MM.1S (cell line): ENCODE results near the gene ROPN1L.
"Not testable (repeated sequence)": the region's sequence is repeated elsewhere in the genome, so short reads cannot be mapped to it uniquely, and the experiment has no call there.

Experiments
- DNase-seq: peaks from one replicate; pipeline ENCODE4 v3.0.0-alpha.2; 2015
- H2AFZ ChIP-seq: fragments of 300-600 bp; sonication (generic); 2 replicates; pipeline ENCODE4 v1.6.0; 2016; ENCODE audit warnings: antibody characterized with exemption, low read length
- H3F3A ChIP-seq: fragments of 300-600 bp; sonication (generic); 2 replicates; pipeline ENCODE4 v1.6.1; 2016; ENCODE audit warnings: mild to moderate bottlenecking, antibody characterized with exemption, low read length, moderate library complexity, mixed read lengths; ENCODE audit not compliant: insufficient read depth
- H3K27ac ChIP-seq: fragments of 300-600 bp; sonication (generic); 2 replicates; pipeline ENCODE4 v1.5.1; 2016; ENCODE audit warnings: mild to moderate bottlenecking, low read length
- H3K27me3 ChIP-seq: fragments of 300-600 bp; sonication (generic); replicated peaks from 2 replicates; pipeline ENCODE4 v1.6.0; 2016; ENCODE audit warnings: low read length; ENCODE audit not compliant: insufficient read depth
- H3K36me3 ChIP-seq: fragments of 300-600 bp; sonication (generic); replicated peaks from 2 replicates; pipeline ENCODE4 v1.6.1; 2016; ENCODE audit warnings: mild to moderate bottlenecking, low read length, mixed read lengths; ENCODE audit not compliant: insufficient read depth
- H3K4me1 ChIP-seq: fragments of 300-600 bp; sonication (generic); 2 replicates; pipeline ENCODE4 v1.6.1; 2016; ENCODE audit warnings: low read length, mixed read lengths
- H3K4me2 ChIP-seq: fragments of 300-600 bp; sonication (generic); 2 replicates; pipeline ENCODE4 v1.6.0; 2016; ENCODE audit warnings: low read depth, low read length
- H3K4me3 ChIP-seq: fragments of 300-600 bp; sonication (generic); 2 replicates; pipeline ENCODE4 v1.5.1; 2016; ENCODE audit warnings: low read length, mixed read lengths
- H3K79me2 ChIP-seq: fragments of 300-600 bp; sonication (generic); 2 replicates; pipeline ENCODE4 v1.6.1; 2016; ENCODE audit warnings: mixed run types, low read length, mixed read lengths
- H3K9ac ChIP-seq: fragments of 300-600 bp; sonication (generic); 2 replicates; pipeline ENCODE4 v1.6.1; 2016; ENCODE audit warnings: low read length, mixed read lengths
- H3K9me2 ChIP-seq: fragments of 300-600 bp; sonication (generic); replicated peaks from 2 replicates; pipeline ENCODE4 v1.6.1; 2016; ENCODE audit warnings: mild to moderate bottlenecking, low read length, mixed read lengths; ENCODE audit not compliant: insufficient read depth
- H3K9me3 ChIP-seq: fragments of 300-600 bp; sonication (generic); replicated peaks from 2 replicates; pipeline ENCODE4 v1.6.1; 2016; ENCODE audit warnings: mild to moderate bottlenecking, low read length, mixed read lengths; ENCODE audit not compliant: insufficient read depth
- H4K20me1 ChIP-seq: fragments of 300-600 bp; sonication (generic); 2 replicates; pipeline ENCODE4 v1.6.1; 2016; ENCODE audit warnings: mild to moderate bottlenecking, low read length, moderate library complexity, mixed read lengths; ENCODE audit not compliant: insufficient read depth
- CTCF ChIP-seq: fragments of 300-600 bp; sonication (generic); IDR thresholded peaks from 2 replicates; pipeline ENCODE4 v1.5.1; 2016; ENCODE audit warnings: antibody characterized with exemption, low read length, mixed read lengths
- EZH2 ChIP-seq: fragments of 300-600 bp; sonication (generic); optimal IDR thresholded peaks from 2 replicates; pipeline ENCODE3; 2017; ENCODE audit warnings: low read depth, mild to moderate bottlenecking, antibody characterized with exemption, low read length, mixed read lengths
- EZH2phosphoT487 ChIP-seq: fragments of 300-600 bp; sonication (generic); IDR thresholded peaks from 2 replicates; pipeline ENCODE4 v1.6.1; 2018; ENCODE audit warnings: antibody characterized with exemption, low read length

ROPN1L gene

GRCh38 chr5:10491673-10492026, 50.0 kb downstream of the ROPN1L start:
- no peak overlapping the region for H3K9ac ChIP-seq
- no peaks in the 10 kb centered on the region for H3K79me2 ChIP-seq
- no peak overlapping the region for H2AFZ ChIP-seq
- H3K4me1 ChIP-seq = peaks cover 40% of the 10 kb centered on the region
- H3K4me3 ChIP-seq = no peak overlapping the region
- TF ChIP-seq CTCF (no peak), EZH2 (no peak), EZH2phosphoT487 (no peak)
- no peak overlapping the region for H3K4me2 ChIP-seq
- H3K9me2 ChIP-seq = no peaks in the 10 kb centered on the region
- H3K9me3 ChIP-seq = no peaks in the 10 kb centered on the region
- no peaks in the 10 kb centered on the region for H3K27me3 ChIP-seq
- H3K36me3 ChIP-seq = no peaks in the 10 kb centered on the region
- DNase-seq = no peak
- H3K27ac ChIP-seq = no peak overlapping the region
- no peaks in the 10 kb centered on the region for H4K20me1 ChIP-seq
- H3F3A ChIP-seq = no peaks in the 10 kb centered on the region; the same call in 1 of the 2 replicates

DNA sequence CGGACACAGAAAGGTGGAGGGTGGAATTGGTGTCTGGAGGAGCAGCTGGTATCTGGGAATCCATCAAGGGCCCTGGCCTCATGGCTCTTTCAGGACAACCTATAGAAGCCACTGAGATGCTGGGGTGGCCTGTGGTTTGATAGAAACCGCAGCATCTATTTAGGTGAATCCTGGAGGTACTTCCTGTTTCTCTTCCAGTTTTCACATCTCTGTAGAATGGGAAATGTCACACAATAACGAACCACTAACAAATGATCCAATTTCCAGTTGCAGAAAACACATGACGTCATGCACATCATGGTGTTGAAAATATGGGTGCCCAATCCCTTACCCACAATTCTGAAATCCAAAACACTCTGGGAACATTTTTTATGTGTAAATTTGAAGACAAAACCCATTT, 52.2 kb downstream of the ROPN1L start:
- H3K9me3 ChIP-seq = no peaks in the 10 kb centered on the region
- no peak overlapping the region for H3K9ac ChIP-seq
- H3K27me3 ChIP-seq = no peaks in the 10 kb centered on the region
- DNase-seq = peak; percentile 44
- H3K36me3 ChIP-seq = no peaks in the 10 kb centered on the region
- H3K4me2 ChIP-seq = peak overlapping the region; percentile 40; the same call in 1 of the 2 replicates
- H3K9me2 ChIP-seq = no peaks in the 10 kb centered on the region
- no peaks in the 10 kb centered on the region for H4K20me1 ChIP-seq
- no peak overlapping the region for H2AFZ ChIP-seq
- no peak overlapping the region for H3K27ac ChIP-seq
- TF ChIP-seq EZH2phosphoT487 (no peak), EZH2 (no peak), CTCF (no peak)
- H3F3A ChIP-seq = no peaks in the 10 kb centered on the region; the same call in 1 of the 2 replicates
- H3K4me1 ChIP-seq = peaks cover 38% of the 10 kb centered on the region
- H3K4me3 ChIP-seq = no peak overlapping the region
- no peaks in the 10 kb centered on the region for H3K79me2 ChIP-seq

DNA sequence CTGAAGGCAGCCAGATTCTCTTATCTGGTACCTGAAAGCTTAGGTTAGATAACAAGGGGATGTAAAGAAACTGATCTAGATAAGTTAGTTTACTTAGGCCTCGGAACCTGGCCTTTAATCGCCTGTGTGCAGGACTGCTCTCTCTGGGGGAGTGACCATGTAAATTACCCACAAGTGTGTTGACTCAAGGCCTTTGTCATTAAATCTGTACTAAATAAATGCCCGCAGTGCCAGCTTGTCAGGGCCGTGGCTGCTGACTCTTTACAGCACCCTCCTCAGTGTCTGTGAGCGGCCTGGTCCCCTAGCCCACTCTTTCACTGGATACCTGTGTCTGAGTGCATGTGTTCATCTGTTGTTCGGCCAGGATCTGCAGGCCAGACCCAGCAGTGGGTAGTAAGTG, 52.8 kb downstream of the ROPN1L start:
- H3K4me1 ChIP-seq = peaks cover 32% of the 10 kb centered on the region
- H3F3A ChIP-seq, H3K9me2 ChIP-seq, H3K4me2 ChIP-seq, H3K4me3 ChIP-seq, H2AFZ ChIP-seq, H4K20me1 ChIP-seq, H3K79me2 ChIP-seq, H3K9me3 ChIP-seq, H3K27ac ChIP-seq, H3K27me3 ChIP-seq, DNase-seq, H3K36me3 ChIP-seq, H3K9ac ChIP-seq: not testable (repeated sequence)

- Histone ChIP-seq H3K27me3 (no peaks in the 10 kb centered on the region), H3K79me2 (no peaks in the 10 kb centered on the region), H3K4me2 (no peak overlapping the region), H3K36me3 (no peaks in the 10 kb centered on the region), H3K27ac (no peak overlapping the region), H3K9me2 (no peaks in the 10 kb centered on the region), H3F3A (no peaks in the 10 kb centered on the region), H3K9me3 (no peaks in the 10 kb centered on the region), H4K20me1 (no peaks in the 10 kb centered on the region), H3K9ac (no peak overlapping the region), H3K4me3 (no peak overlapping the region), H3K4me1 (peaks cover 19% of the 10 kb centered on the region), H2AFZ (no peak overlapping the region)
- DNase-seq = no peak
- TF ChIP-seq EZH2 (no peak), CTCF (no peak), EZH2phosphoT487 (no peak)
These were observed 55.9 kb downstream of the ROPN1L start for GRCh38 chr5:10497554-10497953.
